ENCODE results near the gene TOP2B. TPM values are rescaled to one million over a fixed set of nuclear protein-coding genes. Genes with fewer than 3 reads are reported as not detected.
A peak's percentile ranks its signal among the peaks of the same experiment; 100 is the strongest.

TOP2B gene, protein sequence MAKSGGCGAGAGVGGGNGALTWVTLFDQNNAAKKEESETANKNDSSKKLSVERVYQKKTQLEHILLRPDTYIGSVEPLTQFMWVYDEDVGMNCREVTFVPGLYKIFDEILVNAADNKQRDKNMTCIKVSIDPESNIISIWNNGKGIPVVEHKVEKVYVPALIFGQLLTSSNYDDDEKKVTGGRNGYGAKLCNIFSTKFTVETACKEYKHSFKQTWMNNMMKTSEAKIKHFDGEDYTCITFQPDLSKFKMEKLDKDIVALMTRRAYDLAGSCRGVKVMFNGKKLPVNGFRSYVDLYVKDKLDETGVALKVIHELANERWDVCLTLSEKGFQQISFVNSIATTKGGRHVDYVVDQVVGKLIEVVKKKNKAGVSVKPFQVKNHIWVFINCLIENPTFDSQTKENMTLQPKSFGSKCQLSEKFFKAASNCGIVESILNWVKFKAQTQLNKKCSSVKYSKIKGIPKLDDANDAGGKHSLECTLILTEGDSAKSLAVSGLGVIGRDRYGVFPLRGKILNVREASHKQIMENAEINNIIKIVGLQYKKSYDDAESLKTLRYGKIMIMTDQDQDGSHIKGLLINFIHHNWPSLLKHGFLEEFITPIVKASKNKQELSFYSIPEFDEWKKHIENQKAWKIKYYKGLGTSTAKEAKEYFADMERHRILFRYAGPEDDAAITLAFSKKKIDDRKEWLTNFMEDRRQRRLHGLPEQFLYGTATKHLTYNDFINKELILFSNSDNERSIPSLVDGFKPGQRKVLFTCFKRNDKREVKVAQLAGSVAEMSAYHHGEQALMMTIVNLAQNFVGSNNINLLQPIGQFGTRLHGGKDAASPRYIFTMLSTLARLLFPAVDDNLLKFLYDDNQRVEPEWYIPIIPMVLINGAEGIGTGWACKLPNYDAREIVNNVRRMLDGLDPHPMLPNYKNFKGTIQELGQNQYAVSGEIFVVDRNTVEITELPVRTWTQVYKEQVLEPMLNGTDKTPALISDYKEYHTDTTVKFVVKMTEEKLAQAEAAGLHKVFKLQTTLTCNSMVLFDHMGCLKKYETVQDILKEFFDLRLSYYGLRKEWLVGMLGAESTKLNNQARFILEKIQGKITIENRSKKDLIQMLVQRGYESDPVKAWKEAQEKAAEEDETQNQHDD (N-terminal part only)
- total RNA-seq = 10 to 100 TPM; 26.3 to 42.3 (median 33.5) TPM
- long read RNA-seq, partial matches to known transcripts = 0 of 1 reads
- long read RNA-seq, other reads (novel, unspliced or antisense) = 1 of 1 reads

DNA sequence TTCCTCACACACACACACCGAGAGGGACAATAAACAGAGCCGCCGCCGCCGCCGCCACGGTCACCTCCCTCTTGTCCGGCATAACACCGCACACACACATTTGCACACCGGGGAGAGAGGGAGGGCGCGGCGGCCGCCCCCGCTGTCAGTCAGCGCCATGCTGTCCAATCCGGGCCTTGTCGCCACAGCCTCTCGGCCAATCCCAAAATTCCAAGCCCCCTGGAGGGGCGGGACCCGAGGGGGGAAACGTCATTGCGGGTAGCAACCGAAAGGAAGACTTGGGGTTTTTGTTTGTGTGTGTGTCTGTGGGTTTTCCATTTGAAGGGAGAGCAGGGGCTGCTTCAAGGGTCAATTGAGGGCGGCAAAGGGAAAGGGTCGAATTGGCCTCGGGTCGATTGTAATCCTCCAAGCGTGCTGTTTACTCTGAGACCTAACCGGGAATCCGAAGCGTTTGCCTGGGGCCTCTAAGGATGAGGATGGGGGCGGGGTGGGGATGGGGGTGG lies at the start of gene TOP2B:
TSS of gene TOP2B (minus strand) at position 96 of the 503 bp plus-strand sequence. CDS start 610 bp downstream, outside the sequence.
- Histone ChIP-seq H3K27ac (peak within 1 kb of the TSS; percentile 90 to 96 (median 93)), H3K4me1 (peaks cover 0 to 25% (median 9%) of the 10 kb centered on the region in 4 donors), H3K27me3 (no peaks in the 10 kb centered on the region), H3K4me3 (peak within 1 kb of the TSS; percentile 59 to 76 (median 67)), H3K9me3 (no peaks in the 10 kb centered on the region), H3K36me3 (no peaks in the 10 kb centered on the region)
- peak; percentile 93 for TF ChIP-seq POLR2A (IDR thresholded peaks at IDR 0.05)
- TF ChIP-seq, protein P1, sequence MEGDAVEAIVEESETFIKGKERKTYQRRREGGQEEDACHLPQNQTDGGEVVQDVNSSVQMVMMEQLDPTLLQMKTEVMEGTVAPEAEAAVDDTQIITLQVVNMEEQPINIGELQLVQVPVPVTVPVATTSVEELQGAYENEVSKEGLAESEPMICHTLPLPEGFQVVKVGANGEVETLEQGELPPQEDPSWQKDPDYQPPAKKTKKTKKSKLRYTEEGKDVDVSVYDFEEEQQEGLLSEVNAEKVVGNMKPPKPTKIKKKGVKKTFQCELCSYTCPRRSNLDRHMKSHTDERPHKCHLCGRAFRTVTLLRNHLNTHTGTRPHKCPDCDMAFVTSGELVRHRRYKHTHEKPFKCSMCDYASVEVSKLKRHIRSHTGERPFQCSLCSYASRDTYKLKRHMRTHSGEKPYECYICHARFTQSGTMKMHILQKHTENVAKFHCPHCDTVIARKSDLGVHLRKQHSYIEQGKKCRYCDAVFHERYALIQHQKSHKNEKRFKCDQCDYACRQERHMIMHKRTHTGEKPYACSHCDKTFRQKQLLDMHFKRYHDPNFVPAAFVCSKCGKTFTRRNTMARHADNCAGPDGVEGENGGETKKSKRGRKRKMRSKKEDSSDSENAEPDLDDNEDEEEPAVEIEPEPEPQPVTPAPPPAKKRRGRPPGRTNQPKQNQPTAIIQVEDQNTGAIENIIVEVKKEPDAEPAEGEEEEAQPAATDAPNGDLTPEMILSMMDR (IDR thresholded peaks at IDR 0.05) = no peak
- peak; percentile 96 to 98 (median 98) for DNase-seq
- intact Hi-C loops (cut with DNase I) = no loop called here
- ATAC-seq = peak; percentile 95 to 99 (median 96)
- 2% methylated on average over 21 of the region's 33 CpGs for WGBS (ENCODE audit: insufficient coverage, low coverage, low lambda C conversion rate, missing lambda C conversion rate)

DNA sequence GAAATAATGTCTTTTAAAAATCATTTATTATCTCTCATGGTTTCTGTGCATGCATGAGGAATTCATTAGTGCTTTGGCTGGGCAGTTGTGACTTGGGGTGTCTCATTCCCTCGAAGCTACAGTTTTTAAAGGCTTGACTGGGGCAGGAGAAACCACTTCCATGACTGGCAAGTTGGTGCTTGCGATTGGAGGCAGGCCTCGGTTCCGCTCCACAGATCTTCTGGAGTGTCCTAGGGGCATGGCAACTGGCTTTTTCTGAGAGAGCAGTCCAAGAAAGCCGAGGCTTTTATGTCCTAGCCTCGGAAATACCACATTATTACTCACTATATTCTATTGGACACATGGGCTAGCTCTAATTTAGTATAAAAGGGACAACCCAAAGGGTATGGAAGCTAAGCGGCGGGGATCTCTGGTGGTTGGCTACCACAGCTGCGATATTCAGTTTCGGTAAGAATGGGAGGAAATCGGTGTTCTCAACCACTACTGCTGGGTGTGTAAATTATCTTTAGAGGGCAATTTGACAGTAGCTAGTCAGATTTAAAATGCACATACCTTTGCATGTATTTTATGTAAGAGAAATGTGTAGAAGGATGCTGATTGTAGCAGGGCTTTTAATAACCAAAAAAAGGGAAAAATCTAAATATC lies 48.8 kb upstream of the TOP2B start:
- DNase-seq (no peak), ATAC-seq (no peak)
- intact Hi-C loops (cut with DNase I) = no loop called here
- Histone ChIP-seq H3K36me3 (peaks cover 0 to 2% (median 0%) of the 10 kb centered on the region in 4 donors), H3K27ac (no peak overlapping the region), H3K27me3 (no peaks in the 10 kb centered on the region), H3K4me3 (no peak overlapping the region), H3K4me1 (no peaks in the 10 kb centered on the region), H3K9me3 (no peaks in the 10 kb centered on the region)
- 87% methylated on average over 9 of the region's 11 CpGs for WGBS (ENCODE audit: insufficient coverage, low coverage, low lambda C conversion rate, missing lambda C conversion rate)
- no peak for TF ChIP-seq POLR2A (IDR thresholded peaks at IDR 0.05)
- TF ChIP-seq, protein P1 (IDR thresholded peaks at IDR 0.05) = no peak

DNA sequence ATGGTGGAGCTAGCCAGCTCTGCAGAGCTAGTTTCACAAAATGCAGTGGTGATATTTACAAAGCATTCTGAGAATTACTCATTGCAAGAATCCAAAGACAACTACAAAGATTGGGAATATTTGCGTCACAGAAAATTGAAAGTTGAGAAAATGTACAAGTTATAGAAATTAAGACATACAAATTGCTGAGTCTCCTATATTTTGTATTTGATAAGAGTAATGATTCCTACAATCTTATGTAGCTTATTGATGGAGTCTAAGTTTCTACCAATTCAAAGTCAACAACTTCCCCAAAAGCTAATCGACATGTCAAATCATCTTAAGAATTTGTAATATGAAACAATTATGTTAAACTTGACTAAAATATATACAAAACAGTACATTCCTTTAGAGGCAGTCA lies 46.4 kb upstream of the TOP2B start:
- DNase-seq (no peak), ATAC-seq (no peak)
- no peaks in the 10 kb centered on the region for H3K4me1 ChIP-seq
- TF ChIP-seq, protein P1 (IDR thresholded peaks at IDR 0.05) = no peak
- no peak for TF ChIP-seq POLR2A (IDR thresholded peaks at IDR 0.05)
- no peaks in the 10 kb centered on the region for H3K36me3 ChIP-seq
- no peak overlapping the region for H3K27ac ChIP-seq
- H3K9me3 ChIP-seq = no peaks in the 10 kb centered on the region
- intact Hi-C loops (cut with DNase I) = no loop called here
- H3K4me3 ChIP-seq = no peak overlapping the region
- WGBS (ENCODE audit: insufficient coverage, low coverage, low lambda C conversion rate, missing lambda C conversion rate) = 87% methylated on average over 2 of the region's 2 CpGs
- H3K27me3 ChIP-seq = no peaks in the 10 kb centered on the region

DNA sequence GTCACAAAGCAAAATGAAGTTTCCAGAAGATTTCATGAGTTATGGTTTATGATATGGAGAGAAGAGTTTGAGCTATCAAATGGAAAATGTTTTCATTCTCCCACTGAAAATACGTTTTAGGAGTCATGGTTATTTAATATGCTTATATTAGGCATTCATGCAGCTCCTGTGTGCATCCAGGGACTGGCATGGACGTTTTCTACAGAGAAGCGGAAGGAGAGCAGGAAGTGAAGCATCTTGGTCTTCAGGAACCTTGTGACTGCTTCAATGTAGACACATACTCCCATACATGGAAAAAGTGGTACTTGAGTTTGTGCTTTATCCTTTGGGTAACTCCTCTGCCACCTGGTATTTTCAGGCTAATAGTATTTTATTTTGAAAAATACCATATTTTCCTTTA lies 43.3 kb upstream of the TOP2B start:
- Histone ChIP-seq H3K9me3 (no peaks in the 10 kb centered on the region), H3K4me1 (no peaks in the 10 kb centered on the region), H3K27me3 (no peaks in the 10 kb centered on the region), H3K27ac (no peak overlapping the region), H3K4me3 (no peak overlapping the region), H3K36me3 (no peaks in the 10 kb centered on the region)
- ATAC-seq (no peak), DNase-seq (no peak)
- 29% methylated on average over 3 of the region's 3 CpGs for WGBS (ENCODE audit: insufficient coverage, low coverage, low lambda C conversion rate, missing lambda C conversion rate)
- TF ChIP-seq, protein P1 (IDR thresholded peaks at IDR 0.05) = no peak
- no peak for TF ChIP-seq POLR2A (IDR thresholded peaks at IDR 0.05)
- intact Hi-C loops (cut with DNase I) = no loop called here
